Psoas muscle (tissue), 8 donors: ENCODE results near the gene PCSK7. TPM values are rescaled to one million over a fixed set of nuclear protein-coding genes. Genes with fewer than 3 reads are reported as not detected.

Experiments used
- ATAC-seq, 4 donors: fragments of 200-7000 bp; cut with Tn5 transposase; one replicate each; pipeline ENCODE4 v1.9.1; 2020; ENCODE audit warnings: moderate library complexity in 3 of 4, mild to moderate bottlenecking in 2 of 4
- DNase-seq, 2 donors: peaks; one replicate each; pipeline ENCODE4 v3.0.0-alpha.2; 2020
- H3K27ac ChIP-seq: fragments of 200-600 bp; one replicate; pipeline ENCODE4 v1.8.0; 2022
- H3K27me3 ChIP-seq, 3 donors: fragments of 200-600 bp in 1 of 3; one replicate each; pipeline versions ENCODE4 v1.6.1 to v1.8.0; 2013 to 2022; ENCODE audit warnings: low read length in 2 of 3, mild to moderate bottlenecking in 2 of 3, moderate library complexity in 1 of 3; ENCODE audit not compliant: insufficient read depth in 3 of 3
- H3K36me3 ChIP-seq, 2 donors: fragments of 200-600 bp in 1 of 2; one replicate each; pipeline versions ENCODE4 v1.6.1 to v1.8.0; 2013 to 2022; ENCODE audit warnings: low read depth in 1 of 2, mild to moderate bottlenecking in 1 of 2, moderate library complexity in 1 of 2; ENCODE audit not compliant: insufficient read depth in 1 of 2
- H3K4me1 ChIP-seq: fragments of 200-600 bp; one replicate; pipeline ENCODE4 v1.8.0; 2022
- H3K4me3 ChIP-seq: fragments of 200-600 bp; one replicate; pipeline ENCODE4 v1.8.0; 2022; ENCODE audit warnings: mild to moderate bottlenecking
- H3K9me3 ChIP-seq: fragments of 200-600 bp; one replicate; pipeline ENCODE4 v1.8.0; 2022
- CTCF ChIP-seq: fragments of 200-600 bp; IDR thresholded peaks from one replicate; pipeline ENCODE4 v1.8.0; 2022; ENCODE audit warnings: antibody characterized with exemption
- WGBS, 3 donors: extraction: QIAGEN DNeasy Blood & Tissue Kit; methylation state at CpG; one replicate each; pipeline versions ENCODE4 v1.1.6 to v1.1.7; 2013; 5-methylcytosine and 5-hydroxymethylcytosine counted together
- intact Hi-C, 2 donors: fragments of 100-400 bp; cut with DNase I; formaldehyde crosslinking; loops; one replicate each; pipeline versions ENCODE4 v1.11.0 to v1.14.2; 2022
- polyA plus RNA-seq, 3 donors: library from polyadenylated mRNA; stranded (reverse); fragments of 200-250 nt; gene quantifications; one replicate each; pipeline ENCODE4 v1.2.3, GENCODE V29; 2013
- total RNA-seq, 4 donors: library from RNA; stranded (reverse); fragmentation: NEBNext Ultra II Directional in 2 of 4; extraction: Animal tissue kit (Norgen Biotek cat#: 25700) in 2 of 4; gene quantifications; one replicate each; pipeline versions ENCODE4 v1.2.1 to v1.2.4, GENCODE V29; 2021 to 2023
- donor health status: healthy with polysubstance abuse.
- donor health status: DM: no; HTN: no; CAD: no; lungs with moderate emphysema.
- donor health status: Bipolar disorder and iron deficiency.
- donor health status: healthy.
- donor health status: DM: yes; HTN: yes; CAD: no.
- donor health status: DM: no; HTN: no; CAD: no.
- donor health status: DM: no; HTN: no; CAD: no.
- donor health status: DM: yes; HTN: yes; CAD: no.

The PCSK7 gene
- total and polyA plus RNA-seq, 7 donors, result 9.9 to 23.6 (median 17.5) TPM

GRCh38 chr11:117154468-117154867 is 77.4 kb downstream of the PCSK7 start:
- DNase-seq (no peak), ATAC-seq (no peak)
- H3K4me3 ChIP-seq, result no peak overlapping the region
- intact Hi-C loops, result no loop called here
- H3K9me3 ChIP-seq, result no peaks in the 10 kb centered on the region
- peaks cover 3 to 64% of the 10 kb centered on the region in 2 donors for H3K36me3 ChIP-seq
- TF ChIP-seq CTCF, result no peak
- peaks cover 16% of the 10 kb centered on the region for H3K4me1 ChIP-seq
- no peaks in the 10 kb centered on the region for H3K27me3 ChIP-seq
- no peak overlapping the region for H3K27ac ChIP-seq
- whole genome bisulfite sequencing, 3 donors, result 91 to 94% (median 92%) methylated on average over 5 of the region's 5 CpGs

Other genes with a start within 250 kb of the PCSK7 start
- gene SIK3, start 133.6 kb downstream of the PCSK7 start, total RNA-seq, result 10 to 100 TPM; 39.8 to 47.4 (median 42.8) TPM
- 10 to 100 TPM; 16.3 to 22.2 (median 18.8) TPM for gene SIK3, start 133.6 kb downstream of the PCSK7 start, polyA plus RNA-seq
- 10 to 100 TPM; 30.8 to 46.3 (median 35.7) TPM for gene PAFAH1B2, start 87.8 kb downstream of the PCSK7 start, total RNA-seq
- gene PAFAH1B2, start 87.8 kb downstream of the PCSK7 start, polyA plus RNA-seq, result 10 to 100 TPM; 13.0 to 25.4 (median 17.4) TPM
- 10 to 100 TPM; 12.6 to 22.8 (median 19.9) TPM for gene SIDT2, start 53.3 kb downstream of the PCSK7 start, total RNA-seq
- gene SIDT2, start 53.3 kb downstream of the PCSK7 start, polyA plus RNA-seq, result 10 to 100 TPM in 1 of 3 donors, 1 to 10 TPM in 2; 7.1 to 10.5 (median 7.3) TPM
- 10 to 100 TPM; 36.2 to 73.0 (median 51.7) TPM for gene TAGLN, start 32.7 kb downstream of the PCSK7 start, total RNA-seq
- 100 to 1,000 TPM in 2 of 3 donors, 10 to 100 TPM in 1; 86.5 to 140 (median 117) TPM for gene TAGLN, start 32.7 kb downstream of the PCSK7 start, polyA plus RNA-seq
- 10 to 100 TPM; 31.0 to 39.4 (median 34.7) TPM for gene RNF214, start 598 bp upstream of the PCSK7 start, total RNA-seq
- gene RNF214, start 598 bp upstream of the PCSK7 start, polyA plus RNA-seq, result 10 to 100 TPM; 12.4 to 19.7 (median 16.8) TPM
- 10 to 100 TPM; 10.8 to 18.1 (median 16.4) TPM for gene BACE1-AS, start 59.3 kb upstream of the PCSK7 start, total RNA-seq
- 1 to 10 TPM; 5.7 to 7.2 (median 7.0) TPM for gene BACE1-AS, start 59.3 kb upstream of the PCSK7 start, polyA plus RNA-seq
- gene BACE1, start 84.2 kb upstream of the PCSK7 start, total RNA-seq, result 10 to 100 TPM in 1 of 4 donors, 1 to 10 TPM in 3; 7.7 to 13.0 (median 9.2) TPM
- 10 to 100 TPM in 1 of 3 donors, 1 to 10 TPM in 2; 2.5 to 10.3 (median 2.7) TPM for gene BACE1, start 84.2 kb upstream of the PCSK7 start, polyA plus RNA-seq
- 1 to 10 TPM; 3.4 to 8.1 (median 6.8) TPM for gene CEP164, start 95.8 kb upstream of the PCSK7 start, total RNA-seq
- gene CEP164, start 95.8 kb upstream of the PCSK7 start, polyA plus RNA-seq, result 10 to 100 TPM in 1 of 3 donors, 1 to 10 TPM in 2; 2.0 to 12.4 (median 4.2) TPM